IMR-90 (cell line): Measurements from ENCODE around the gene STX8. TPM values are rescaled to one million over a fixed set of nuclear protein-coding genes. Genes with fewer than 3 reads are reported as not detected.
"Not testable (repeated sequence)": the region's sequence is repeated elsewhere in the genome, so short reads cannot be mapped to it uniquely, and the experiment has no call there.

Source experiments
- ATAC-seq: fragments of 200-7000 bp; cut with Tn5 transposase; 2 replicates; pipeline ENCODE4 v1.9.1; 2020; ENCODE audit warnings: low read depth, mild to moderate bottlenecking, moderate library complexity
- BruUV-seq: library from RNA; stranded (reverse); fragments of 400-500 nt; replicated peaks from 2 replicates; lab custom pipeline; 2021; lab: Mats Ljungman, UMichigan
- CTCF ChIA-PET: fragments of 300-600 bp; formaldehyde crosslinking; extraction: SDS; loops from one replicate; lab custom pipeline; 2021; ENCODE audit warnings: antibody characterized with exemption; lab: Yijun Ruan, JAX
- POLR2A ChIA-PET: fragments of 300-600 bp; sonication (Branson Sonifier 250); formaldehyde crosslinking; loops from one replicate; lab custom pipeline; 2022; ENCODE audit warnings: antibody characterized with exemption; ENCODE audit not compliant: unreplicated experiment; lab: Charles Lee
- DNase-seq: peaks from one replicate; pipeline ENCODE4 v3.0.0; 2013
- H2AFZ ChIP-seq: replicated peaks from 2 replicates; pipeline ENCODE3; 2013; ENCODE audit warnings: low read length, mild to moderate bottlenecking; ENCODE audit not compliant: poor library complexity
- H2AK5ac ChIP-seq: 2 replicates; pipeline ENCODE4 v1.6.1; 2013; ENCODE audit warnings: low read depth, low read length, inconsistent platforms
- H2AK9ac ChIP-seq: replicated peaks from 2 replicates; pipeline ENCODE3; 2013; ENCODE audit warnings: mild to moderate bottlenecking, low read depth, low read length, moderate library complexity; ENCODE audit not compliant: poor library complexity
- H2BK120ac ChIP-seq: 2 replicates; pipeline ENCODE4 v1.6.1; 2013; ENCODE audit warnings: low read depth, low read length, inconsistent platforms
- H2BK15ac ChIP-seq: 3 replicates; pipeline ENCODE4 v1.6.1; 2013; ENCODE audit warnings: low read depth, low read length, inconsistent platforms
- H2BK20ac ChIP-seq: 2 replicates; pipeline ENCODE4 v1.6.1; 2013; ENCODE audit warnings: low read depth, mild to moderate bottlenecking, inconsistent platforms, low read length, moderate library complexity
- H2BK5ac ChIP-seq: 2 replicates; pipeline ENCODE4 v1.6.1; 2013; ENCODE audit warnings: mild to moderate bottlenecking, low read depth, low read length, inconsistent platforms; ENCODE audit not compliant: poor library complexity, severe bottlenecking
- H3K14ac ChIP-seq: replicated peaks from 2 replicates; pipeline ENCODE4 v1.6.1; 2013; ENCODE audit warnings: low read depth, low read length, inconsistent platforms
- H3K18ac ChIP-seq: 2 replicates; pipeline ENCODE4 v1.6.1; 2013; ENCODE audit warnings: low read depth, low read length, control low read depth
- H3K23ac ChIP-seq: 2 replicates; pipeline ENCODE4 v1.6.1; 2013; ENCODE audit warnings: low read depth, low read length, inconsistent platforms
- H3K27ac ChIP-seq: 2 replicates; pipeline ENCODE4 v1.5.1; 2013; ENCODE audit warnings: mild to moderate bottlenecking, control low read depth, low read length; ENCODE audit not compliant: insufficient read depth
- H3K27me3 ChIP-seq: 2 replicates; pipeline ENCODE4 v1.6.1; 2013; ENCODE audit warnings: low read length; ENCODE audit not compliant: control insufficient read depth, insufficient read depth
- H3K36me3 ChIP-seq: 2 replicates; pipeline ENCODE4 v1.6.1; 2013; ENCODE audit warnings: low read length, mixed read lengths; ENCODE audit not compliant: control insufficient read depth, insufficient read depth
- H3K4ac ChIP-seq: 2 replicates; pipeline ENCODE4 v1.6.1; 2013; ENCODE audit warnings: low read depth, low read length, inconsistent platforms
- H3K4me1 ChIP-seq: 2 replicates; pipeline ENCODE4 v1.6.1; 2013; ENCODE audit warnings: low read length, mixed read lengths; ENCODE audit not compliant: control insufficient read depth, insufficient read depth
- H3K4me2 ChIP-seq: 2 replicates; pipeline ENCODE4 v1.6.1; 2013; ENCODE audit warnings: low read depth, mild to moderate bottlenecking, control low read depth, low read length, moderate library complexity
- H3K4me3 ChIP-seq: 2 replicates; pipeline ENCODE4 v1.5.1; 2013; ENCODE audit warnings: low read depth, mild to moderate bottlenecking, control low read depth, low read length, moderate library complexity; ENCODE audit not compliant: insufficient read depth
- H3K56ac ChIP-seq: 2 replicates; pipeline ENCODE4 v1.6.1; 2013; ENCODE audit warnings: low read length, inconsistent platforms; ENCODE audit not compliant: insufficient read depth; ENCODE audit errors: extremely low read depth
- H3K79me1 ChIP-seq, 2 experiments: 2 replicates each; pipeline ENCODE4 v1.6.1; 2013; ENCODE audit warnings: low read length in 2 of 2, inconsistent platforms in 1 of 2, low read depth in 1 of 2
- H3K9ac ChIP-seq: 2 replicates; pipeline ENCODE4 v1.6.1; 2013; ENCODE audit warnings: low read depth, low read length, control low read depth
- H3K9me1 ChIP-seq: 2 replicates; pipeline ENCODE4 v1.6.1; 2013; ENCODE audit warnings: low read length, inconsistent platforms; ENCODE audit not compliant: insufficient read depth
- H3K9me3 ChIP-seq: 2 replicates; pipeline ENCODE4 v1.6.1; 2013; ENCODE audit warnings: low read length; ENCODE audit not compliant: control insufficient read depth, insufficient read depth
- H4K20me1 ChIP-seq: 2 replicates; pipeline ENCODE4 v1.6.1; 2013; ENCODE audit warnings: low read length, inconsistent platforms; ENCODE audit not compliant: insufficient read depth
- H4K5ac ChIP-seq: 2 replicates; pipeline ENCODE4 v1.6.1; 2013; ENCODE audit warnings: mild to moderate bottlenecking, low read depth, low read length, control low read depth
- H4K8ac ChIP-seq, 2 experiments: 2 replicates each; pipeline ENCODE4 v1.6.1; 2013; ENCODE audit warnings: low read depth in 2 of 2, low read length in 2 of 2, control low read depth in 1 of 2, inconsistent platforms in 1 of 2
- H4K91ac ChIP-seq: 2 replicates; pipeline ENCODE4 v1.6.1; 2013; ENCODE audit warnings: low read depth, low read length, inconsistent platforms; ENCODE audit not compliant: insufficient read depth
- WGBS, 2 experiments: methylation state at CpG; one replicate each; pipeline versions ENCODE4 v1.1.5 to v1.1.7; 2013; ENCODE audit warnings: missing lambda C conversion rate in 2 of 2; ENCODE audit not compliant: insufficient read length in 1 of 2; ENCODE audit errors: extremely low coverage in 2 of 2; 5-methylcytosine and 5-hydroxymethylcytosine counted together
- dilution Hi-C: fragments of 300-500 bp; cut with HindIII; formaldehyde crosslinking; loops from one replicate; pipeline ENCODE4 v1.14.3; 2018; ENCODE audit warnings: low sequenced_read_pairs; ENCODE audit not compliant: unreplicated experiment
- in situ Hi-C: fragments of 300-500 bp; cut with MboI; formaldehyde crosslinking; loops from 3 replicates; pipeline ENCODE4 v1.14.3; 2019; ENCODE audit warnings: low sequenced_read_pairs, inconsistent platforms, mixed read lengths
- intact Hi-C: fragments of 100-400 bp; cut with micrococcal nuclease; formaldehyde crosslinking; loops from 2 replicates; pipeline ENCODE4 v1.10.0; 2022
- polyA plus RNA-seq, 3 experiments: library from polyadenylated mRNA; depleted of rRNA; stranded (reverse); fragments of >200 nt; gene quantifications; 2 replicates each; pipeline ENCODE4 v1.2.3, GENCODE V29; 2012; ENCODE audit warnings: low replicate concordance in 1 of 3
- total RNA-seq: library from RNA; depleted of rRNA; stranded (reverse); fragments of >200 nt; gene quantifications from 2 replicates; pipeline ENCODE4 v1.2.3, GENCODE V29; 2012

Gene STX8
- total and polyA plus RNA-seq, 2 of the 4 experiments (the other 2 are of a cell fraction) = 26.5 to 47.0 TPM

DNA sequence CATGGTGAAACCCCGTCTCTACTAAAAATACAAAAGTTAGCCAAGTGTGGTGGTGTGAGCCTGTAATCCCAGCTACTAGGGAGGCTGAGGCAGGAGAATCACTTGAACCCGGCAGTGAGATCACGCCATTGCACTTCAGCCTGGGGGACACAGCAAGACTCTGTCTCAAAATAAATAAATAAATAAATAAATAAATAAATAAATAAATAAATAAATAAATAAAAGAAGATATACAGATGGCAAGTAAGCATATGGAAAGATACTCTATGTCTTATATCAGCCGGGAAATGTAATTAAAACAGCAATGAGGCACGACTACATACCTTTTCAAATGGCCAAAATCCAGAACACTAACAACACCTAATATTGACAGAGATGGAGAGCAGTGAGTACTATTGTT, 29.0 kb upstream of the STX8 start:
- intact Hi-C loops, H2BK20ac ChIP-seq, H3K9me1 ChIP-seq, H4K5ac ChIP-seq, H4K20me1 ChIP-seq, H3K4ac ChIP-seq, POLR2A ChIA-PET, DNase-seq, H3K36me3 ChIP-seq, ATAC-seq, H2BK15ac ChIP-seq, in situ Hi-C loops, H2AK5ac ChIP-seq, H3K4me1 ChIP-seq, BruUV-seq, H3K4me3 ChIP-seq, H3K9ac ChIP-seq, H4K91ac ChIP-seq, CTCF ChIA-PET, dilution Hi-C loops, H2BK5ac ChIP-seq, H3K27me3 ChIP-seq, H3K14ac ChIP-seq, H3K79me1 ChIP-seq, H3K4me2 ChIP-seq, H2BK120ac ChIP-seq, H3K27ac ChIP-seq, H3K23ac ChIP-seq, H2AK9ac ChIP-seq, H3K18ac ChIP-seq, H4K8ac ChIP-seq, H2AFZ ChIP-seq, H3K9me3 ChIP-seq, H3K56ac ChIP-seq: not testable (repeated sequence)
- WGBS, 2 experiments = no CpG with 5 or more reads among the region's 5 CpGs
